H1 (cell line): Measurements from ENCODE around the gene ZIC1. TPM values are rescaled to one million over a fixed set of nuclear protein-coding genes. Genes with fewer than 3 reads are reported as not detected.

Source experiments
- CTCF ChIA-PET: fragments of 300-600 bp; sonication (Branson Sonifier 250); formaldehyde crosslinking; loops from one replicate; lab custom pipeline; 2021; ENCODE audit not compliant: partially characterized antibody; lab: Charles Lee
- POLR2A ChIA-PET: fragments of 300-600 bp; sonication (Branson Sonifier 250); formaldehyde crosslinking; loops from one replicate; lab custom pipeline; 2021; ENCODE audit warnings: inconsistent platforms; ENCODE audit not compliant: partially characterized antibody; lab: Charles Lee
- DNase-seq, 2 experiments: peaks; one replicate each; pipeline versions ENCODE4 v3.0.0 to v3.0.0-alpha.2; 2010 to 2022; ENCODE audit warnings: low spot score in 2 of 2, low read depth in 1 of 2, mixed read lengths in 1 of 2
- FAIRE-seq: peaks from 2 replicates; lab custom pipeline; 2011; peaks lifted over from hg19 to GRCh38; lab: Jason Lieb, UNC
- H2AFZ ChIP-seq: 2 replicates; pipeline ENCODE4 v1.8.1; 2012; ENCODE audit warnings: low read length, inconsistent platforms
- H2AK5ac ChIP-seq: 2 replicates; pipeline ENCODE4 v1.6.1; 2013; ENCODE audit warnings: low read depth, low read length
- H2BK120ac ChIP-seq: replicated peaks from 2 replicates; pipeline ENCODE3; 2013; ENCODE audit warnings: low read depth, low read length, inconsistent platforms
- H2BK12ac ChIP-seq: 2 replicates; pipeline ENCODE4 v1.6.1; 2013; ENCODE audit warnings: low read depth, low read length
- H2BK15ac ChIP-seq: 2 replicates; pipeline ENCODE4 v1.6.1; 2013; ENCODE audit warnings: low read length
- H2BK20ac ChIP-seq: 2 replicates; pipeline ENCODE4 v1.6.1; 2013; ENCODE audit warnings: low read length
- H2BK5ac ChIP-seq: 2 replicates; pipeline ENCODE4 v1.6.1; 2013; ENCODE audit warnings: low read depth, low read length
- H3K14ac ChIP-seq: 2 replicates; pipeline ENCODE4 v1.6.1; 2013; ENCODE audit warnings: inconsistent platforms; ENCODE audit not compliant: insufficient read length
- H3K18ac ChIP-seq: 2 replicates; pipeline ENCODE4 v1.6.1; 2013; ENCODE audit warnings: low read length; ENCODE audit errors: extremely low read depth
- H3K23ac ChIP-seq: 2 replicates; pipeline ENCODE4 v1.6.1; 2013; ENCODE audit warnings: inconsistent platforms; ENCODE audit not compliant: insufficient read length
- H3K23me2 ChIP-seq: 2 replicates; pipeline ENCODE4 v1.6.1; 2013; ENCODE audit warnings: low read depth, low read length
- H3K27ac ChIP-seq: 2 replicates; pipeline ENCODE4 v1.6.1; 2011; ENCODE audit warnings: low read depth, low read length, inconsistent platforms
- H3K27me3 ChIP-seq, 4 experiments: replicated peaks in 1 of 4; 1 replicate in 1 of 4; 2 replicates in 3 of 4; pipeline versions ENCODE4 v1.6.1 to v1.8.1; 2011 to 2013; ENCODE audit warnings: low read length in 3 of 4, mild to moderate bottlenecking in 3 of 4, inconsistent platforms in 2 of 4, mixed read lengths in 2 of 4, moderate library complexity in 1 of 4; ENCODE audit not compliant: control insufficient read depth in 3 of 4, insufficient read depth in 3 of 4; ENCODE audit errors: extremely low read depth in 1 of 4
- H3K36me3 ChIP-seq, 4 experiments: 2 replicates each; pipeline versions ENCODE4 v1.6.1 to v1.8.1; 2011 to 2013; ENCODE audit warnings: mild to moderate bottlenecking in 4 of 4, low read length in 3 of 4, moderate library complexity in 2 of 4, control low read depth in 1 of 4, inconsistent platforms in 1 of 4; ENCODE audit not compliant: insufficient read depth in 4 of 4, control insufficient read depth in 2 of 4
- H3K4ac ChIP-seq: replicated peaks from 2 replicates; pipeline ENCODE3; 2013; ENCODE audit warnings: low read length, low read depth, mixed read lengths, inconsistent platforms; ENCODE audit not compliant: insufficient read length
- H3K4me1 ChIP-seq, 4 experiments: replicated peaks in 1 of 4; 1 replicate in 1 of 4; 2 replicates in 3 of 4; pipeline versions ENCODE4 v1.6.1 to v1.8.1; 2011 to 2013; ENCODE audit warnings: low read length in 3 of 4, inconsistent platforms in 2 of 4, mixed read lengths in 1 of 4; ENCODE audit not compliant: insufficient read depth in 4 of 4, control insufficient read depth in 3 of 4
- H3K4me2 ChIP-seq, 2 experiments: 2 replicates each; pipeline versions ENCODE4 v1.6.1 to v1.8.1; 2011 to 2013; ENCODE audit warnings: low read depth in 2 of 2, low read length in 2 of 2, control low read depth in 1 of 2, inconsistent platforms in 1 of 2, mild to moderate bottlenecking in 1 of 2; ENCODE audit not compliant: insufficient read depth in 1 of 2
- H3K4me3 ChIP-seq, 4 experiments: fragments of 200-600, 300-600 bp in 1 of 4; sonication (generic), shearing (Covaris generic), sonication (Bioruptor Twin) in 1 of 4; 2 replicates each; pipeline versions ENCODE4 v1.5.1 to v1.8.1; 2011 to 2016; ENCODE audit warnings: low read length in 4 of 4, low read depth in 3 of 4, control low read depth in 2 of 4, inconsistent platforms in 2 of 4, mild to moderate bottlenecking in 2 of 4, mixed read lengths in 1 of 4, moderate library complexity in 1 of 4; ENCODE audit not compliant: insufficient read depth in 2 of 4; ENCODE audit errors: extremely low read depth in 1 of 4
- H3K56ac ChIP-seq: replicated peaks from 2 replicates; pipeline ENCODE3; 2013; ENCODE audit warnings: low read depth, mild to moderate bottlenecking, mixed read lengths, low read length, inconsistent platforms; ENCODE audit not compliant: insufficient read length
- H3K79me1 ChIP-seq: 2 replicates; pipeline ENCODE4 v1.6.1; 2013; ENCODE audit warnings: low read depth, low read length, control low read depth
- H3K79me2 ChIP-seq, 2 experiments: 2 replicates each; pipeline versions ENCODE4 v1.6.1 to v1.8.1; 2012 to 2013; ENCODE audit warnings: low read length in 2 of 2, mild to moderate bottlenecking in 2 of 2, inconsistent platforms in 1 of 2; ENCODE audit not compliant: insufficient read depth in 2 of 2, control insufficient read depth in 1 of 2
- H3K9ac ChIP-seq, 4 experiments: replicated peaks in 1 of 4; 1 replicate in 1 of 4; 2 replicates in 3 of 4; pipeline versions ENCODE4 v1.6.1 to v1.8.1; 2011 to 2013; ENCODE audit warnings: low read depth in 3 of 4, low read length in 3 of 4, control low read depth in 2 of 4, mild to moderate bottlenecking in 2 of 4, moderate library complexity in 2 of 4, inconsistent platforms in 1 of 4; ENCODE audit errors: extremely low read depth in 1 of 4
- H3K9me3 ChIP-seq, 2 experiments: 2 replicates each; pipeline versions ENCODE4 v1.6.1 to v1.8.1; 2012 to 2013; ENCODE audit warnings: mild to moderate bottlenecking in 2 of 2, moderate library complexity in 2 of 2, control low read depth in 1 of 2, inconsistent platforms in 1 of 2, low read depth in 1 of 2, low read length in 1 of 2, mixed read lengths in 1 of 2; ENCODE audit not compliant: insufficient read depth in 2 of 2
- H4K20me1 ChIP-seq, 2 experiments: replicated peaks in 1 of 2; 2 replicates each; pipeline versions ENCODE3 to v1.8.1; 2011 to 2013; ENCODE audit warnings: inconsistent platforms in 2 of 2, low read length in 2 of 2, mild to moderate bottlenecking in 1 of 2; ENCODE audit not compliant: insufficient read depth in 2 of 2, control insufficient read depth in 1 of 2
- H4K5ac ChIP-seq: 2 replicates; pipeline ENCODE4 v1.6.1; 2013; ENCODE audit warnings: low read length, low read depth, mixed read lengths, inconsistent platforms; ENCODE audit not compliant: insufficient read length
- H4K8ac ChIP-seq: 2 replicates; pipeline ENCODE4 v1.8.0; 2013; ENCODE audit warnings: mild to moderate bottlenecking, moderate library complexity, low read length, inconsistent platforms; ENCODE audit not compliant: insufficient read depth; ENCODE audit errors: extremely low read depth
- H4K91ac ChIP-seq: replicated peaks from 2 replicates; pipeline ENCODE3; 2013; ENCODE audit warnings: low read length, mixed read lengths, inconsistent platforms; ENCODE audit not compliant: insufficient read length
- CBX8 ChIP-seq: fragments of 300-800, 300-1000 bp; sonication (generic); IDR thresholded peaks from 2 replicates; pipeline ENCODE4 v1.7.1; 2016; ENCODE audit warnings: low read depth, low read length, borderline replicate concordance
- CHD2 ChIP-seq: IDR thresholded peaks from 2 replicates; pipeline ENCODE4 v1.6.1; 2012; ENCODE audit warnings: low read length, improper control_type of control experiment
- POLR2A ChIP-seq, 2 experiments: IDR thresholded peaks; 1 replicate in 1 of 2; 2 replicates in 1 of 2; pipeline ENCODE4 v1.6.1; 2011; ENCODE audit warnings: low read depth in 2 of 2, low read length in 2 of 2, mild to moderate bottlenecking in 2 of 2; ENCODE audit errors: control extremely low read depth in 1 of 2
- RAD21 ChIP-seq, 2 experiments: IDR thresholded peaks in 1 of 2; conservative IDR thresholded peaks in 1 of 2; 2 replicates each; pipeline ENCODE4 v1.6.1; 2011; ENCODE audit warnings: low read depth in 2 of 2, low read length in 2 of 2, improper control_type of control experiment in 1 of 2, inconsistent platforms in 1 of 2, mild to moderate bottlenecking in 1 of 2, moderate library complexity in 1 of 2
- RNF2 ChIP-seq: fragments of 200-900, 300-1000 bp; sonication (generic); IDR thresholded peaks from 2 replicates; pipeline ENCODE4 v1.7.1; 2016; ENCODE audit warnings: borderline replicate concordance, low read depth, mild to moderate bottlenecking, antibody characterized with exemption, low read length; ENCODE audit not compliant: poor library complexity, severe bottlenecking; ENCODE audit errors: missing control alignments
- WGBS, 2 experiments: shearing (Covaris generic) in 1 of 2; methylation state at CpG; one replicate each; pipeline versions ENCODE4 v1.1.6 to v1.1.7; 2013 to 2015; ENCODE audit warnings: low lambda C conversion rate in 2 of 2, mixed read lengths in 2 of 2, inconsistent platforms in 1 of 2, low coverage in 1 of 2, missing lambda C conversion rate in 1 of 2; ENCODE audit not compliant: insufficient replicate concordance in 2 of 2, insufficient coverage in 1 of 2, insufficient read length in 1 of 2; ENCODE audit errors: extremely low coverage in 1 of 2, missing lambda C conversion rate in 1 of 2; 5-methylcytosine and 5-hydroxymethylcytosine counted together
- polyA plus RNA-seq, 7 experiments: library from polyadenylated mRNA; depleted of rRNA in 3 of 7; stranded (reverse) in 5 of 7; unstranded in 2 of 7; fragments of >200 nt in 5 of 7; fragments of 200-250 nt in 2 of 7; gene quantifications; 1 replicate in 5 of 7; 2 replicates in 1 of 7; 4 replicates in 1 of 7; pipeline versions ENCODE4 v1.2.1 to v1.2.3, GENCODE V29; 2011 to 2013; ENCODE audit warnings: missing spikeins in 2 of 7, mixed read lengths in 2 of 7
- total RNA-seq: library from RNA; stranded (reverse); fragmentation: NEBNext Ultra II Directional; extraction: Animal tissue kit (Norgen Biotek cat#: 25700); gene quantifications from 2 replicates; pipeline ENCODE4 v1.2.1, GENCODE V29; 2021

Gene ZIC1
- total and polyA plus RNA-seq, 2 of the 8 experiments (the other 6 are each of a cell fraction or from before 2014, with no cell fraction given): 0.80 to 2.2 TPM

GRCh38 chr3:147422196-147422595 lies 13.0 kb downstream of the ZIC1 start:
- CTCF ChIA-PET: interaction anchor here (0.6 to 17.2 kb wide), 10 partner anchors 10 to 390 kb away, joined by 3 to 485 read pairs (median 4); partner anchors contain the start of gene ZIC4
- peak overlapping the region in 1 of 2 experiments; percentile 68; a peak in 1 of 4 replicates for H3K4me2 ChIP-seq

More at GRCh38 chr3:147422196-147422595, 13.0 kb downstream of the ZIC1 start:
- WGBS, 2 experiments: 4% methylated on average over 15 of the region's 15 CpGs; no CpG with 5 or more reads in 1 of the 2 experiments
- H3K4me3 ChIP-seq: peak overlapping the region in 1 of 4 experiments; percentile 55; a peak in 1 of 8 replicates
- no peak overlapping the region for H3K14ac ChIP-seq
- no peak overlapping the region for H4K8ac ChIP-seq
- H3K79me1 ChIP-seq: no peaks in the 10 kb centered on the region
- H2BK12ac ChIP-seq: peak overlapping the region; percentile 35; the same call in 1 of the 2 replicates
- no peak overlapping the region for H2BK120ac ChIP-seq
- peaks cover 2 to 9% of the 10 kb centered on the region in 2 experiments for H4K20me1 ChIP-seq
- FAIRE-seq (no peak), DNase-seq (no peak)
- no peak for TF ChIP-seq POLR2A (IDR thresholded peaks at IDR 0.05; ENCODE audit: control extremely low read depth in 1 of 2, low read depth in 2 of 2, low read length in 2 of 2)
- TF ChIP-seq CBX8: peak; percentile 50
- no peak for TF ChIP-seq CHD2
- TF ChIP-seq RAD21 (IDR thresholded peaks at IDR 0.05 in 1 of 2, conservative IDR thresholded peaks at IDR 0.05 in 1 of 2; ENCODE audit: low read depth in 2 of 2, low read length in 2 of 2): no peak
- TF ChIP-seq RNF2: peak; percentile 6
- H3K9me3 ChIP-seq: no peaks in the 10 kb centered on the region
- H3K27ac ChIP-seq: no peak overlapping the region
- no peaks in the 10 kb centered on the region for H3K79me2 ChIP-seq
- no peak overlapping the region for H3K9ac ChIP-seq
- no peak overlapping the region for H3K18ac ChIP-seq
- peaks cover 13 to 39% (median 16%) of the 10 kb centered on the region in 4 experiments for H3K4me1 ChIP-seq
- no peak overlapping the region; the same call in 1 of the 2 replicates for H2AK5ac ChIP-seq
- POLR2A ChIA-PET: interaction anchor here (2.1 to 2.8 kb wide), 2 partner anchors 11 to 29 kb away, joined by 10 to 12 read pairs; no protein-coding TSS in a partner anchor
- no peak overlapping the region for H3K23ac ChIP-seq
- H3K4ac ChIP-seq: no peak overlapping the region
- peaks cover 0 to 3% (median 0%) of the 10 kb centered on the region in 4 experiments; a peak in 1 of 8 replicates for H3K36me3 ChIP-seq
- no peak overlapping the region for H2BK15ac ChIP-seq
- H3K23me2 ChIP-seq: peaks cover 6% of the 10 kb centered on the region; the same call in 1 of the 2 replicates
- no peak overlapping the region for H2BK5ac ChIP-seq
- no peak overlapping the region for H2AFZ ChIP-seq
- H4K5ac ChIP-seq: no peak overlapping the region
- H4K91ac ChIP-seq: no peak overlapping the region
- H3K27me3 ChIP-seq: peaks cover 69 to 94% (median 81%) of the 10 kb centered on the region in 4 experiments
- H3K56ac ChIP-seq: no peak overlapping the region
- no peak overlapping the region for H2BK20ac ChIP-seq
